Psoas muscle (tissue), 8 donors: ENCODE data around the gene SLF2. TPM values are rescaled to one million over a fixed set of nuclear protein-coding genes. Genes with fewer than 3 reads are reported as not detected.
A peak's percentile ranks its signal among the peaks of the same experiment; 100 is the strongest.

Experiments used
- ATAC-seq, 4 donors: fragments of 200-7000 bp; cut with Tn5 transposase; one replicate each; pipeline ENCODE4 v1.9.1; 2020; ENCODE audit warnings: moderate library complexity in 3 of 4, mild to moderate bottlenecking in 2 of 4
- DNase-seq, 2 donors: peaks; one replicate each; pipeline ENCODE4 v3.0.0-alpha.2; 2020
- H3K27ac ChIP-seq: fragments of 200-600 bp; one replicate; pipeline ENCODE4 v1.8.0; 2022
- H3K27me3 ChIP-seq, 3 donors: fragments of 200-600 bp in 1 of 3; one replicate each; pipeline versions ENCODE4 v1.6.1 to v1.8.0; 2013 to 2022; ENCODE audit warnings: low read length in 2 of 3, mild to moderate bottlenecking in 2 of 3, moderate library complexity in 1 of 3; ENCODE audit not compliant: insufficient read depth in 3 of 3
- H3K36me3 ChIP-seq, 2 donors: fragments of 200-600 bp in 1 of 2; one replicate each; pipeline versions ENCODE4 v1.6.1 to v1.8.0; 2013 to 2022; ENCODE audit warnings: low read depth in 1 of 2, mild to moderate bottlenecking in 1 of 2, moderate library complexity in 1 of 2; ENCODE audit not compliant: insufficient read depth in 1 of 2
- H3K4me1 ChIP-seq: fragments of 200-600 bp; one replicate; pipeline ENCODE4 v1.8.0; 2022
- H3K4me3 ChIP-seq: fragments of 200-600 bp; one replicate; pipeline ENCODE4 v1.8.0; 2022; ENCODE audit warnings: mild to moderate bottlenecking
- H3K9me3 ChIP-seq: fragments of 200-600 bp; one replicate; pipeline ENCODE4 v1.8.0; 2022
- WGBS, 3 donors: extraction: QIAGEN DNeasy Blood & Tissue Kit; methylation state at CpG; one replicate each; pipeline versions ENCODE4 v1.1.6 to v1.1.7; 2013; 5-methylcytosine and 5-hydroxymethylcytosine counted together
- intact Hi-C, 2 donors: fragments of 100-400 bp; cut with DNase I; formaldehyde crosslinking; loops; one replicate each; pipeline versions ENCODE4 v1.11.0 to v1.14.2; 2022
- polyA plus RNA-seq, 3 donors: library from polyadenylated mRNA; stranded (reverse); fragments of 200-250 nt; gene quantifications; one replicate each; pipeline ENCODE4 v1.2.3, GENCODE V29; 2013
- total RNA-seq, 4 donors: library from RNA; stranded (reverse); fragmentation: NEBNext Ultra II Directional in 2 of 4; extraction: Animal tissue kit (Norgen Biotek cat#: 25700) in 2 of 4; gene quantifications; one replicate each; pipeline versions ENCODE4 v1.2.1 to v1.2.4, GENCODE V29; 2021 to 2023
- TF ChIP-seq, protein P1 (sequence below): fragments of 200-600 bp; IDR thresholded peaks from one replicate; pipeline ENCODE4 v1.8.0; 2022; ENCODE audit warnings: antibody characterized with exemption
- donor health status: healthy with polysubstance abuse.
- donor health status: DM: no; HTN: no; CAD: no; lungs with moderate emphysema.
- donor health status: Bipolar disorder and iron deficiency.
- donor health status: healthy.
- donor health status: DM: yes; HTN: yes; CAD: no.
- donor health status: DM: no; HTN: no; CAD: no.
- donor health status: DM: no; HTN: no; CAD: no.
- donor health status: DM: yes; HTN: yes; CAD: no.

SLF2 gene
- total and polyA plus RNA-seq, 7 donors = 8.0 to 26.9 (median 20.1) TPM

GRCh38 chr10:100984672-100985177 is 72.0 kb downstream of the SLF2 start:
- Histone ChIP-seq H3K36me3 (peaks cover 0 to 74% of the 10 kb centered on the region in 2 donors), H3K27ac (no peak overlapping the region), H3K9me3 (no peaks in the 10 kb centered on the region), H3K27me3 (no peaks in the 10 kb centered on the region), H3K4me1 (peaks cover 24% of the 10 kb centered on the region), H3K4me3 (no peak overlapping the region)
- ATAC-seq (no peak), DNase-seq (peak in 1 of 2 donors; percentile 31)
- TF ChIP-seq, protein P1, sequence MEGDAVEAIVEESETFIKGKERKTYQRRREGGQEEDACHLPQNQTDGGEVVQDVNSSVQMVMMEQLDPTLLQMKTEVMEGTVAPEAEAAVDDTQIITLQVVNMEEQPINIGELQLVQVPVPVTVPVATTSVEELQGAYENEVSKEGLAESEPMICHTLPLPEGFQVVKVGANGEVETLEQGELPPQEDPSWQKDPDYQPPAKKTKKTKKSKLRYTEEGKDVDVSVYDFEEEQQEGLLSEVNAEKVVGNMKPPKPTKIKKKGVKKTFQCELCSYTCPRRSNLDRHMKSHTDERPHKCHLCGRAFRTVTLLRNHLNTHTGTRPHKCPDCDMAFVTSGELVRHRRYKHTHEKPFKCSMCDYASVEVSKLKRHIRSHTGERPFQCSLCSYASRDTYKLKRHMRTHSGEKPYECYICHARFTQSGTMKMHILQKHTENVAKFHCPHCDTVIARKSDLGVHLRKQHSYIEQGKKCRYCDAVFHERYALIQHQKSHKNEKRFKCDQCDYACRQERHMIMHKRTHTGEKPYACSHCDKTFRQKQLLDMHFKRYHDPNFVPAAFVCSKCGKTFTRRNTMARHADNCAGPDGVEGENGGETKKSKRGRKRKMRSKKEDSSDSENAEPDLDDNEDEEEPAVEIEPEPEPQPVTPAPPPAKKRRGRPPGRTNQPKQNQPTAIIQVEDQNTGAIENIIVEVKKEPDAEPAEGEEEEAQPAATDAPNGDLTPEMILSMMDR = no peak
- intact Hi-C loops = no loop called here
- 61 to 79% (median 62%) methylated on average over 2 of the region's 2 CpGs for WGBS, 3 donors

- no peak for ATAC-seq
- H3K4me3 ChIP-seq = no peak overlapping the region
- no peak overlapping the region for H3K27ac ChIP-seq
- intact Hi-C loops = no loop called here
- 52 to 67% (median 60%) methylated on average over 5 of the region's 5 CpGs for WGBS, 3 donors
- H3K4me1 ChIP-seq = peaks cover 30% of the 10 kb centered on the region
- H3K27me3 ChIP-seq = no peaks in the 10 kb centered on the region
- peak in 1 of 2 donors; percentile 26 for DNase-seq
- no peaks in the 10 kb centered on the region for H3K9me3 ChIP-seq
- TF ChIP-seq, protein P1 = no peak
- H3K36me3 ChIP-seq = peaks cover 0 to 74% of the 10 kb centered on the region in 2 donors
These were observed 72.6 kb downstream of the SLF2 start for GRCh38 chr10:100985336-100985735.

DNA sequence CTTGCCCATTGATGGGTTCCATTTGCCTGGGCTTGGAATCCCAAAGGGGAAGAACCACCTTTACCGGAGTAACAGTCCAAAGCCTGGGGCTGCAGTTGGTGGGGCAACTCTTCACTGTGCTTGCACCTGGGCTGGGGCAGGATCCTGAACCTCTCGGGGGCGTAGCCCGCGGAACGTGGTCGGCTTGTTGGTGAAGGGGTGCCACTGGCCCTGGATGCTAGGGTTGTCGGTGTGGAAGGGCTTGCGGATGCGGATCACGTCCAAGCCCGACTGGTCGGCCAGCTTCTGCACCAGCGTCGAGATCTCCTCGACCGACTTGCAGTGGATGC is 73.8 kb downstream of the SLF2 start:
- peaks cover 31% of the 10 kb centered on the region for H3K4me1 ChIP-seq
- DNase-seq = peak in 1 of 2 donors; percentile 53
- 17 to 20% (median 18%) methylated on average over 15 to 17 of the region's 17 CpGs for WGBS, 3 donors
- intact Hi-C loops = no loop called here
- no peak for ATAC-seq
- no peaks in the 10 kb centered on the region for H3K9me3 ChIP-seq
- H3K27me3 ChIP-seq = no peaks in the 10 kb centered on the region
- H3K36me3 ChIP-seq = peaks cover 0 to 74% of the 10 kb centered on the region in 2 donors
- H3K27ac ChIP-seq = peak overlapping the region; percentile 80
- H3K4me3 ChIP-seq = peak overlapping the region; percentile 76
- TF ChIP-seq, protein P1 = no peak

DNA sequence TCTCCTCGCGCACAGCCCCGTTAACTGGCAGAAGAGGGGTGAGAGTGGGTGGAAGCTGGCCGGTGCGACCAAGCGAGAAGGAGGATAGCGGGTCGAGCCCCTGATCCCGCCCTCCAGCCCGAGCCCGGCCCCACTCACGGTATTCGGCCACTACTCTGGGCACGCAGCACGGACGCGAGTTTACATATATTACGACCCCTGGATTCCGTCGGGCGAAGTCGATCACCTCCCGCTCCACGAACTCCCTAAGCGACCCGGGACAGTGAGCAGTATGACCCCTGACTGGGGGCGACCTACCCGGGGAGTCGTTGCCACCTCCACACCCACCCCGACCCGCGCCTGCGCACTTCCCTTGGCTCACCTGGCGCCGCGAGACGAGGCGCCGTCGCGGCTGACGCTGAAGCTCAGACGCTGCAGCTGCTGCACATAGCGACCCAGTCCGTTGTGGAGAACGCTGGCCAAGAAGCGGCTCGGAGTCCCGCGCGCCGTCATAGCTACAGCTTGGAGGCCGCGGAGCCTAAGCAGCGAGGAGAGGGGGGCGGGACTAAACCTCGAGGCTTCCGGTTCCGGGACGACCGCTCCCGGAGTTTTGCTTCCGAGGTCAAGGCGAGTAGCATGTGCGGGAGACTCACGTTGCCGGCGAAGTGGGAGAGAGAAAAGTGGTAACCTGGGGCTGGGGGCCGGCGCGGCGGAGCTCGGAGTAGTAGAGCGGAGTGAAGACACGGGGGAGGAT is 74.4 kb downstream of the SLF2 start, which contains the start of the genes MRPL43 and TWNK:
Gene MRPL43, minus strand, starts transcription at position 546 of the 733 bp plus-strand sequence. Its CDS starts 54 bp downstream, at position 492.
Gene TWNK, plus strand, starts transcription at position 592 of the 733 bp plus-strand sequence. CDS start 668 bp downstream, outside the sequence.
- Histone ChIP-seq H3K4me3 (peak within 1 kb of the TSS; percentile 76), H3K9me3 (no peaks in the 10 kb centered on the region), H3K27ac (peak within 1 kb of the TSS; percentile 80), H3K36me3 (peaks cover 0 to 75% of the 10 kb centered on the region in 2 donors), H3K4me1 (peaks cover 31% of the 10 kb centered on the region), H3K27me3 (no peaks in the 10 kb centered on the region)
- TF ChIP-seq, protein P1 = no peak
- ATAC-seq (peak; percentile 90 to 98 (median 92)), DNase-seq (peak; percentile 85 to 93)
- WGBS, 3 donors = 0 to 1% (median 1%) methylated on average over 72 to 75 of the region's 75 CpGs
- intact Hi-C loops = no loop called here
